Hematopoietic multipotent progenitor cell (in vitro differentiated cells): ENCODE measurements around the gene NPTX1. TPM values are rescaled to one million over a fixed set of nuclear protein-coding genes. Genes with fewer than 3 reads are reported as not detected.

Experiments used
- DNase-seq, 3 donors: peaks; one replicate each; pipeline ENCODE4 v3.0.0-alpha.2; 2011 to 2015; ENCODE audit warnings: low read depth in 2 of 3, low spot score in 2 of 3
- total RNA-seq: library from RNA; depleted of rRNA; stranded (reverse); fragments of >200 nt; gene quantifications from one replicate; pipeline ENCODE4 v1.2.3, GENCODE V29; 2012

NPTX1 gene
- total RNA-seq, 1 donor: under 0.01 TPM

- no peak for DNase-seq
Observed at GRCh38 chr17:80446645-80447405, 29.6 kb downstream of the NPTX1 start.

- no peak for DNase-seq
Observed at GRCh38 chr17:80445726-80446110, 30.7 kb downstream of the NPTX1 start.

GRCh38 chr17:80445007-80445725 is 31.2 kb downstream of the NPTX1 start:
- DNase-seq: no peak

DNA sequence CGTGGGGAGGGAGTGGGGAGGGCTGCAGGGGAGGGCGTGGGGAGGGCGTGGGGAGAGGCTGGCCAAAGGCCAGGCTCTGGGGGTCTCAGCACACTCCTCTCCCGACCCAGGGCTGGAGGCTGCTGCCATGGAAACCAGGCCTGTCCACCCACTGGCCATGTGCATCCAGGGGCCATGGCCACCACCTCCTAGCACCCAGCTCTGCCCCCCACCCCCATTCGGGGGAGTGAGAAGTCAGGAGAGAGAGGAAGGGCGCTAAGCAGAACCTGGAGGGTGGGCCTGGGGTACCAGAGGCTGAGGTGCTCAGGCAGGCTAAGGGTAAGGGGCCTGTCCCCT is 31.8 kb downstream of the NPTX1 start:
- no peak for DNase-seq

DNA sequence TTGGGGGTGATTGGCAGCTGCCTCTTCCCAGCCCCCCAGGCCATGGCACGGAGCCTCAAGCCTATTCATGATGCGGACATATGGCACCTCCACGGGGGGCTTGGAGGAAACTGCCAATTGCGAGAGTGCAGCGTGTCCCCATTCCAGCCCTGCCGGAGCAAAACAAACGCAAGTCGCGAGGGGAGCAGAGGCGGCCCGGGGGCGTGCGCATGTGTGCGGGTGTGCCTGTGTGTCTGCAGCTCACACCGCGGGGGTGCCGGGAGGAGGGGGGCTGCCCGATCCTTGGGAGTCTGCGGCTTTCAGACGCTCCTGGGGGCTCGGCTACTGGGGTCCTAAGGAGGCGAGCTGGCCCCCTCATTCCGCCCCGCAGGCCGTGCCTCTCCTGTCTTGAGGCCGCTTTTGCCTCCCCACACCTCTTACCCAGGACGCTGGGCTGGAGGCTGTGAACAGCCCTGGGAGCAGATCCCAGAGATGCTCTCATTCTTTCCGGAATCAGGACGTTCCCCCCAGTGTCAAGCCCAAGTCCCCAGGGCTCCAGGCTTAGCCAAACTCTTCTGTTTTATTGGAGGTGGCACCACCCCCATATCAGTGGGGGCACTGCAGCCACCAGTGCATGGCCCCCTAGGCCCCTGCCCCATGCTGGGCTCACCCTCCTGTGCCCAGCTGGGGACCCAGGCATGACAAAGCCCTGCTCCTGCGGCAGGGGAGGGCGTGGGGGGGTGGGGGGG is 32.3 kb downstream of the NPTX1 start:
- DNase-seq: no peak

DNA sequence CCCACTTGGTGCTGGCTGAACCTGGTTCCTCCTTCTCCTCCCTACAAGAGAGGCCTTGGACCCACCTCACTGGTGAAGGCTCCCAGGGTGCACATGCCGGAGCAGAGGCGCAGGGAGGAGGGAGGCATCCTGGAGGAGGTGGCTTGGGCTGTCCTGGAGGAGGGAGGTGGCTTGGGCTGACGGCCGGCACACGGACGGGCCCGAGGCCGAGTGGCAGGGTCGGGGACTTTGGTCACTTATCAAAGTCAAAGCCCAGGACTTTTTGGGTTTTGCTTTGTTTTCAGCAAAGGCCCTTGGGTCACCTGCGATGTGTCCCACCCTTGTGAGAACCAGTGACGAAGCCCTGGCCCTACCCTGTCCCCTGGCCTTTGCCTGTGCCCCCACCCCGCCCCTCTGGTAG is 32.9 kb downstream of the NPTX1 start:
- DNase-seq: no peak

GRCh38 chr17:80442764-80443163 is 33.6 kb downstream of the NPTX1 start:
- DNase-seq: no peak

DNA sequence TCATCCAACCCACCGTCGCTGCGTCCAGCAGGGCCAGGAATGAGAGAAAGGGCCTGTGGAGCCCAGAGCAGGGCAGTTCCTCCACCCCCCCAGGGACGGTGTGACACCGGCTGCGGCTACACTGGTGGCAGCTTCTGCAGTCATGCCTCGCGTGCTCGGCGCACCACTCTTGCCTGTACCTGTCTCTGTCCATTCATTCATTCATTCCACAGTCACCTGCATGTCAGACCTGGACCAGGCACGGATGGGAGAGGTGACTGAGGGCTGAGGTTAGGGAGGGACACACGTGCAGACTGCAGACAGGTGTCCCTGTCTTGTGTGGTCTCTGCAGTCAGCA is 34.1 kb downstream of the NPTX1 start:
- no peak for DNase-seq

GRCh38 chr17:80441598-80442322 is 34.6 kb downstream of the NPTX1 start:
- no peak for DNase-seq

- DNase-seq: peak in 2 of 3 donors; percentile 52 to 72
Observed at GRCh38 chr17:80441133-80441578, 35.3 kb downstream of the NPTX1 start.

- DNase-seq: no peak
Observed at GRCh38 chr17:80439499-80439898, 36.9 kb downstream of the NPTX1 start.

DNA sequence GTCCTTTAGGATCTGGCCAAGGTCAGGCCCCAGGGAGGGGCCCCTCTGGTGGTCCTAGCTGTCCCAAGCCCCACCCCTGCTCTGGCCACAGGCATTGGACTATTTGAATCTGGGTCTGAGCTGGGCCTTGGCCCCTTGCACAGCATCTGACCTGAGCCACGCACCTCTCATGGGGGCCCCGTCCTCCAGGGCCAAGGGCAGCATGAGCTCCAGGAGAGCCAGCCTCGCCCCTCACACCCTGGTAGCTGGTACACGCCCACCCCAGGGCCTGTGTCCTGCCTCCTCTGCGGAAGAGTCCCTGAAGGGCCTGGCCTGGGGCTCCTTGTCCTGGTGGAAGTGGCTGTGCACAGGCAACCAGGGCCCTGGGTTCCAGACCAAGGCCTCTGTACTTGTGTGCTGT is 37.6 kb downstream of the NPTX1 start:
- no peak for DNase-seq

DNA sequence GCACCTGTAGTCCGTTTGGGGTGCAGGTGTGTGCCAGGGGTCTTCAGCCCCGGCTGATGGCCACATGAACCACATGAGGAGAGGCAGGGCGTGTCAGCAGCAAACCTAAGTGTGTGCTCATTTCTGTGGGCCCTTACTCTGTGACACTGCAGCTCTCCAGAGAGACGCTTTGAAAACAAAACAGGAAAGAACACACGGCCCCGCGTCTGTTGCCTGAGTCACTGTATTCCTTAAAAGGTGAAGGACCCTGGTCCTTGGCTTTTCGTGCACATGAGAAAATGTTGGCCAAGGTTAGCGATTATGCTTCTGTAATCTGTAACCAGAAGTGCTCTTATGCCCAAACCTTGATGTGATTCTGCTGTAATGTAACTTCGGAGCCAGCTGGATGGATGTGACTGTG is 38.9 kb downstream of the NPTX1 start:
- no peak for DNase-seq

DNA sequence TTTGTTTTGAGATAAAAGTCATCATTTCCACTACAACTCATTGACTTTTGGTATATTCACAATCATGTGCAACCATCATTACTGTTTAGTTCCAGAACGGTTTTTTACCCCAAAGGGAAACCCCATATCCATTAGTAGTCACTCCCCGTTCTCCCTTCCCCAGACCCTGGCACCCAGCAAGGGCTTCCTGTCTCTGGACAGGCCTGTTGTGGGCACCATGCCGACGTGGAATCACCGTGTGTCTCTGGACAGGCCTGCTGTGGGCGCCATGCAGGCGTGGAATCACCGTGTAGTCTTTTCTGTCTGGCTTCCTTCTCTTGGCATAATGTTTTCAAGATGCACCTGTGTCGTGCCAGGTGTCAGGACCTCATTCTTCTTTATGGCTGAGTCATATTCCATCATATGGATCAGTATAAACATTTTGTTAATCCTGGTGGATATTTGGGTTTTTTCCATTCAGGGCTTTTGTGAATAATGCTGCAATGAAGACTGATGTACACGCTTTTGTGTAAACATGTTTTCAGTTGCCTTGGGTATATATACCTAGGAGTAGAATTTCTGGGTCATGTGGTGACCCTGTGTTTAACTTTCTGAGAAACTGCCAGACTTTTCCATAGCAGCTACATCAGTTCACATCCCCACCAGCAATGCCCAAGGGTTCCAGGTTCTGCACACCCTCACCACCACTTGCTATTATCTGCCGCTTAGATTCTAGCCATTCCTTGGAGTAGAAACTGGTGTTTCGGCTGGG is 42.3 kb downstream of the NPTX1 start:
- no peak for DNase-seq

GRCh38 chr17:80432961-80433550 is 43.4 kb downstream of the NPTX1 start:
- DNase-seq: no peak

GRCh38 chr17:80432350-80432955 is 44.0 kb downstream of the NPTX1 start:
- DNase-seq: no peak

GRCh38 chr17:80431246-80432195 is 44.9 kb downstream of the NPTX1 start:
- DNase-seq: no peak

GRCh38 chr17:80430446-80431245 is 45.8 kb downstream of the NPTX1 start:
- no peak for DNase-seq
